Gastroesophageal sphincter (tissue), 4 donors: ENCODE measurements around the gene MVK. TPM values are rescaled to one million over a fixed set of nuclear protein-coding genes. Genes with fewer than 3 reads are reported as not detected.

Source experiments
- ATAC-seq: fragments of 150-250 bp; one replicate; pipeline ENCODE4 v1.9.1; 2016; ENCODE audit warnings: mild to moderate bottlenecking, moderate library complexity
- H3K27ac ChIP-seq, 4 donors: fragments of 200-600 bp; sonication (generic) in 3 of 4; 1 replicate in 3 of 4; 2 replicates in 1 of 4; pipeline ENCODE4 v1.5.1; 2016 to 2019
- H3K27me3 ChIP-seq: fragments of 200-600 bp; sonication (generic); one replicate; pipeline ENCODE4 v1.5.1; 2019
- H3K36me3 ChIP-seq, 2 donors: fragments of 200-600 bp; sonication (generic); one replicate each; pipeline ENCODE4 v1.5.1; 2019; ENCODE audit warnings: control low read depth in 1 of 2
- H3K4me1 ChIP-seq, 3 donors: fragments of 200-600 bp; sonication (generic); 1 replicate in 2 of 3; 2 replicates in 1 of 3; pipeline ENCODE4 v1.5.1; 2016 to 2019; ENCODE audit warnings: control low read depth in 2 of 3
- H3K4me3 ChIP-seq, 2 donors: fragments of 200-600 bp; sonication (generic); one replicate each; pipeline ENCODE4 v1.5.1; 2019; ENCODE audit warnings: mild to moderate bottlenecking in 1 of 2, moderate library complexity in 1 of 2
- H3K9me3 ChIP-seq, 3 donors: fragments of 200-600 bp; sonication (generic); one replicate each; pipeline ENCODE4 v1.5.1; 2017 to 2019; ENCODE audit warnings: control low read depth in 2 of 3
- CTCF ChIP-seq, 4 experiments: fragments of 200-600 bp in 2 of 4; fragments of 450-650 bp in 2 of 4; sonication (generic) in 1 of 4; IDR thresholded peaks; one replicate each; pipeline ENCODE4 v1.5.1; 2017 to 2019; ENCODE audit warnings: antibody characterized with exemption in 4 of 4, mild to moderate bottlenecking in 2 of 4, moderate library complexity in 2 of 4
- EP300 ChIP-seq: sonication (generic); formaldehyde crosslinking; IDR thresholded peaks from one replicate; pipeline ENCODE4 v1.6.1; 2017; ENCODE audit warnings: antibody characterized with exemption, mild to moderate bottlenecking
- POLR2A ChIP-seq, 2 donors: fragments of 450-650 bp; IDR thresholded peaks; one replicate each; pipeline ENCODE4 v1.6.1; 2017; ENCODE audit warnings: antibody characterized with exemption in 2 of 2, mild to moderate bottlenecking in 2 of 2, moderate library complexity in 1 of 2
- POLR2AphosphoS5 ChIP-seq: sonication (generic); formaldehyde crosslinking; IDR thresholded peaks from one replicate; pipeline ENCODE4 v1.6.1; 2017; ENCODE audit warnings: antibody characterized with exemption
- WGBS, 2 donors: methylation state at CpG; one replicate each; pipeline ENCODE4 v1.1.5; 2018; ENCODE audit warnings: low coverage in 1 of 2; 5-methylcytosine and 5-hydroxymethylcytosine counted together
- total RNA-seq, 4 donors: library from RNA; depleted of rRNA; stranded (reverse); fragments of >200 nt; gene quantifications; one replicate each; pipeline ENCODE4 v1.1.0, GENCODE V29; 2016

MVK gene
- total RNA-seq, 4 donors from 2014 or later = 6.2 to 18.2 (median 10.4) TPM

GRCh38 chr12:109607618-109608017, 34.0 kb downstream of the MVK start:
- H3K27ac ChIP-seq = no peak overlapping the region
- ATAC-seq = no peak
- no peak overlapping the region for H3K4me3 ChIP-seq
- TF ChIP-seq POLR2A (IDR thresholded peaks at IDR 0.05) = no peak
- no peak for TF ChIP-seq EP300
- TF ChIP-seq POLR2AphosphoS5 = no peak
- no peak for TF ChIP-seq CTCF (IDR thresholded peaks at IDR 0.05)
- peaks cover 84% of the 10 kb centered on the region for H3K27me3 ChIP-seq
- H3K4me1 ChIP-seq = peaks cover 0 to 14% (median 0%) of the 10 kb centered on the region in 3 donors
- H3K36me3 ChIP-seq = no peaks in the 10 kb centered on the region
- WGBS, 2 donors = 83% methylated on average over 2 of the region's 4 CpGs; no CpG with 5 or more reads in 1 of the 2 donors
- no peaks in the 10 kb centered on the region for H3K9me3 ChIP-seq

- no peak overlapping the region for H3K27ac ChIP-seq
- H3K27me3 ChIP-seq = peaks cover 90% of the 10 kb centered on the region
- ATAC-seq = no peak
- TF ChIP-seq POLR2A (IDR thresholded peaks at IDR 0.05) (no peak), CTCF (IDR thresholded peaks at IDR 0.05) (no peak), EP300 (no peak), POLR2AphosphoS5 (no peak)
- H3K36me3 ChIP-seq = no peaks in the 10 kb centered on the region
- no peak overlapping the region for H3K4me3 ChIP-seq
- 70 to 89% methylated on average over 2 to 4 of the region's 4 CpGs for WGBS, 2 donors
- H3K9me3 ChIP-seq = no peaks in the 10 kb centered on the region
- H3K4me1 ChIP-seq = peaks cover 0 to 14% (median 0%) of the 10 kb centered on the region in 3 donors
Observed at GRCh38 chr12:109608270-109608669, 34.7 kb downstream of the MVK start.

- Histone ChIP-seq H3K4me1 (peaks cover 0 to 14% (median 0%) of the 10 kb centered on the region in 3 donors), H3K9me3 (no peaks in the 10 kb centered on the region), H3K36me3 (no peaks in the 10 kb centered on the region), H3K4me3 (no peak overlapping the region), H3K27ac (no peak overlapping the region), H3K27me3 (peaks cover 95% of the 10 kb centered on the region)
- TF ChIP-seq EP300 (no peak), POLR2AphosphoS5 (no peak), POLR2A (IDR thresholded peaks at IDR 0.05) (no peak), CTCF (IDR thresholded peaks at IDR 0.05) (no peak)
- no peak for ATAC-seq
- WGBS, 2 donors = 86 to 87% methylated on average over 1 of the region's 3 CpGs
Observed at GRCh38 chr12:109608793-109609192, 35.2 kb downstream of the MVK start.

GRCh38 chr12:109609342-109609741, 35.7 kb downstream of the MVK start:
- no CpG with 5 or more reads among the region's 2 CpGs for WGBS, 2 donors
- Histone ChIP-seq H3K9me3 (no peaks in the 10 kb centered on the region), H3K4me3 (no peak overlapping the region), H3K27me3 (peaks cover 95% of the 10 kb centered on the region), H3K27ac (no peak overlapping the region), H3K36me3 (no peaks in the 10 kb centered on the region), H3K4me1 (peaks cover 0 to 14% (median 0%) of the 10 kb centered on the region in 3 donors)
- TF ChIP-seq EP300 (no peak), POLR2AphosphoS5 (no peak), POLR2A (IDR thresholded peaks at IDR 0.05) (no peak), CTCF (IDR thresholded peaks at IDR 0.05) (no peak)
- ATAC-seq = no peak

GRCh38 chr12:109610523-109610922, 36.9 kb downstream of the MVK start:
- ATAC-seq = no peak
- H3K27me3 ChIP-seq = peaks cover 98% of the 10 kb centered on the region
- no peaks in the 10 kb centered on the region for H3K9me3 ChIP-seq
- no peak overlapping the region for H3K4me3 ChIP-seq
- H3K27ac ChIP-seq = no peak overlapping the region
- peaks cover 0 to 14% (median 0%) of the 10 kb centered on the region in 3 donors for H3K4me1 ChIP-seq
- WGBS, 2 donors = 90 to 100% methylated on average over 2 to 3 of the region's 4 CpGs
- TF ChIP-seq CTCF (IDR thresholded peaks at IDR 0.05) (no peak), POLR2A (IDR thresholded peaks at IDR 0.05) (no peak), EP300 (no peak), POLR2AphosphoS5 (no peak)
- H3K36me3 ChIP-seq = no peaks in the 10 kb centered on the region
